ENCODE results near the gene HSPD1. TPM values are rescaled to one million over a fixed set of nuclear protein-coding genes. Genes with fewer than 3 reads are reported as not detected.

Gene HSPD1
- total and polyA plus RNA-seq, 5 experiments from 2014 or later, result 101 to 140 (median 134) TPM

Other genes starting within 250 kb of the HSPD1 start
- gene ANKRD44, start 189.1 kb downstream of the HSPD1 start, total RNA-seq, result 100 to 1,000 TPM; 269 to 279 TPM
- gene ANKRD44, start 189.1 kb downstream of the HSPD1 start, polyA plus RNA-seq, result 10 to 100 TPM; 85.8 to 96.1 (median 94.2) TPM
- gene SF3B1, start 64.8 kb downstream of the HSPD1 start, total RNA-seq, result 100 to 1,000 TPM; 702 to 768 TPM
- gene SF3B1, start 64.8 kb downstream of the HSPD1 start, polyA plus RNA-seq, result 100 to 1,000 TPM; 120 to 131 (median 120) TPM
- gene COQ10B, start 46.3 kb downstream of the HSPD1 start, total RNA-seq, result 10 to 100 TPM; 33.2 to 35.1 TPM
- gene COQ10B, start 46.3 kb downstream of the HSPD1 start, polyA plus RNA-seq, result 10 to 100 TPM; 30.0 to 43.4 (median 39.4) TPM
- 10 to 100 TPM; 62.9 to 65.8 TPM for gene HSPE1, start 539 bp upstream of the HSPD1 start, total RNA-seq
- gene HSPE1, start 539 bp upstream of the HSPD1 start, polyA plus RNA-seq, result 100 to 1,000 TPM; 154 to 181 (median 172) TPM
- gene MOB4, start 16.2 kb upstream of the HSPD1 start, total RNA-seq, result 10 to 100 TPM; 24.0 to 26.1 TPM
- gene MOB4, start 16.2 kb upstream of the HSPD1 start, polyA plus RNA-seq, result 10 to 100 TPM; 19.4 to 29.1 (median 23.6) TPM
- gene RFTN2, start 175.7 kb upstream of the HSPD1 start, total RNA-seq, result under 1 TPM; 0.22 to 0.47 TPM
- under 1 TPM in 1 of 3 donors, not detected in 2; 0.13 TPM for gene RFTN2, start 175.7 kb upstream of the HSPD1 start, polyA plus RNA-seq
- gene MARS2, start 205.5 kb upstream of the HSPD1 start, total RNA-seq, result 10 to 100 TPM; 15.7 to 19.3 TPM
- 10 to 100 TPM in 2 of 3 donors, 1 to 10 TPM in 1; 8.4 to 12.7 (median 12.5) TPM for gene MARS2, start 205.5 kb upstream of the HSPD1 start, polyA plus RNA-seq